Erythroblast (primary cell): ENCODE measurements around the gene TNFAIP8L1.

Experiments
- DNase-seq, 2 experiments: peaks; one replicate each; lab custom pipeline; 2025; lab: John Stamatoyannopoulos, UW
- GATA1 ChIP-seq: IDR thresholded peaks from 2 replicates; pipeline ENCODE4 v1.6.1; 2011; ENCODE audit warnings: low read depth, mild to moderate bottlenecking, control low read depth, low read length, moderate library complexity
- POLR2A ChIP-seq: IDR thresholded peaks from 2 replicates; pipeline ENCODE4 v1.6.1; 2011; ENCODE audit warnings: mild to moderate bottlenecking, low read length

The TNFAIP8L1 gene

DNA sequence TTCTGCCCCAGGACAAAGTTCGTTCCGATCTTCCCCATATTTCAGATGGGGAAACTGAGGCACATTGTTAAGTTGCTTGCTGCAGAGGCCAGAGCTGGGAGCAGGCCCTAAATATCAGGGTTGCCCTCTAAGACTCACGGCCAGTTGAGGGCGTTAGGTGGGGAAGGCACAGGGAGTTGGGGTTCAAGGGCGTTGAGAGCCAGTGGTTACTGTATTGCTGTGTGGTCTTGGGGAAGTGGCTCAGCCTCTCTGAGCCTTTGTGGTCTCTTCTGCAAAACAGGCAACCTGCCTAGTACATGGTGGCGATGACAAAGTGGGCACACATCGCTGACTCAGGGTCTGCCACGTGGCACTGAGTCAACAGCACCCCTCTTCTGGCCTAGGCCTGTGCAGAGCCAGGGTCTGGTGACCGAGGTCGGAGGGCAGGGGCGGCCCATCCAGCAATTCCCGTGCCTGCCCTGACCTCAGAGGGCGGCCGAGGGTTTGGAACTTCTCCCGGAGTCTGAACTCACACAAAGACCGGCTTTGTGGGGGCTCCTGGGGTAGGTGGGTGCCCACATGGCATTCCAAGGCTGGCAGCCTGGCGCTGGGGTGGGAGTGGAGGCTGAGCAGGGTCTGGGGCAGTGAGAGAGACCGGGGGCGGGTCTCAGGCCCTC is 10.2 kb downstream of the TNFAIP8L1 start:
- no peak for DNase-seq
- TF ChIP-seq GATA1 (no peak), POLR2A (no peak)

- no peak for TF ChIP-seq POLR2A
- no peak for TF ChIP-seq GATA1
- no peak for DNase-seq
Measured at GRCh38 chr19:4650159-4650558, 10.8 kb downstream of the TNFAIP8L1 start.

GRCh38 chr19:4652075-4652474 is 12.8 kb downstream of the TNFAIP8L1 start:
- TF ChIP-seq GATA1 (no peak), POLR2A (no peak)
- DNase-seq = no peak

DNA sequence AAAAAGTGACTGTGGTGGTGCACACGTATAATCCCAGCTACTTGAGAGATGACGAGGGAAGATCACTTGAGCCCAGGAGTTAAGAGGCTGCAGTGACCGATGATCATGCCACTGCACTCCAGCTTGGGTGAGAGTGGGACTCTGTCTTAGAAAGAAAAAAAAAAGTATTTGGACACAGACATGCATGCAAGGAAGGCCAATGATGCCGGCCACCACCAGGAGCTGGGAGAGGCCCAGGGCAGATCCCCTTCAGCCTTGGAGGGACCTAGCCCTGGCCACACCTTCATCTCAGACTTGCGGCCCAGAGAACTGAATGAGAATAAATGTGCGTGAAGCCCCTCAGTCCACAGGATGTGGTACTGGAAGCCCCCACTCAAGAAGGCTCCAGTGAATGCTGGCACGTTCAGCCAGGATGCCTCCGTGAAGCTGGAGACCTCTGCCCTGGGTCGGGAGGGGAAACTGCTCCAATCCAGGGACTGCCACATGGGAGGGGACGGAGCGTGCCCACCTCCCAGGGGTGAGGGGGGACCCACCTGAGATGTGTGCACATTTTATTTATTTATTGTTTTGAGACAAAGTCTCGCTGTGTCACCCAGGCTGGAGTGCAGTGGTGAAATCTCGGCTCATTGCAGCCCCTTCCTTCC is 14.6 kb downstream of the TNFAIP8L1 start:
- TF ChIP-seq GATA1 (no peak), POLR2A (no peak)
- DNase-seq = no peak

- TF ChIP-seq GATA1 = no peak
- TF ChIP-seq POLR2A = no peak
Measured at GRCh38 chr19:4654437-4655361, 15.4 kb downstream of the TNFAIP8L1 start.

DNA sequence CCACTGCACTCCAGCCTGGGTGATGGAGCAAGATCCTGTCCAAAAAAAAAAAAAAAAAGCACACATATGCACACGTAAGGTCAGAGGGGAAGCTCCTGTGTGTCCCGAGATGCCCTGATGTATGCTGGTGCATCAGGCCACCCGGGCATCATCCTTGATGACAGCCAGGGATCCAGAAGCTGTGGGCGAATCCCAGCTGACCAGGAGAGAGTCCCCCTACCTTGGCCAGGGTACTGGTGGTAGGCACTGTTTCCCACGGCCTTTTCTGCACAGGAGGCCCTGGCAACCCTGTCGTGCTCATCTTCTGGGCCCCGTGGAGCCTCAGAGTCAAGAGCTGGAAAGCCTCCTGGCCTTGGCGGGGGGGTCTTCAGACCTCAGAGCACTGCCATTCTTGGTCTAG is 16.8 kb downstream of the TNFAIP8L1 start:
- TF ChIP-seq POLR2A (no peak), GATA1 (no peak)
- no peak for DNase-seq

More at GRCh38 chr19:4654437-4655361, 15.4 kb downstream of the TNFAIP8L1 start:
- no peak for DNase-seq

- no peak for DNase-seq
- TF ChIP-seq GATA1 (no peak), POLR2A (no peak)
Measured at GRCh38 chr19:4657262-4657661, 17.9 kb downstream of the TNFAIP8L1 start.

DNA sequence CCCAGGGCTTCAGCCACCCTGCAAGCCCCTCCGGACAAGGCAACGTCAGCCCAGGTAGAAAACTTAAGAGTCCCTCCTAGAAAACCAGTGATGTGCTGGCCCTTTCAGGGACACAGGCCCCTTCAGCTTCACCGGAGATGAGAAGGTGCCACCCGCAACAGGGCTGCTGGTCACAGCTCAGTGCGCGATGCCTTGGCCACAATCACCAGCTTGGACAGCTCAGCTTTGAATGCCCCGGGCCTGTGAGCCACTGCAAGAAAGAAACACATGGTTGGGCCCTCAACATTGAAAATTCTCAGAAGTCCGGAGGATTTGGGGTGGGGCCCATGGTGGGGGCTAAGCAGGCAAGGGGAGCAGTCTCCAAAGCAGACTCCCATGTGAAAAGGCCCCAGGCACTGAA is 18.5 kb downstream of the TNFAIP8L1 start:
- DNase-seq = no peak
- no peak for TF ChIP-seq GATA1
- TF ChIP-seq POLR2A = no peak

DNA sequence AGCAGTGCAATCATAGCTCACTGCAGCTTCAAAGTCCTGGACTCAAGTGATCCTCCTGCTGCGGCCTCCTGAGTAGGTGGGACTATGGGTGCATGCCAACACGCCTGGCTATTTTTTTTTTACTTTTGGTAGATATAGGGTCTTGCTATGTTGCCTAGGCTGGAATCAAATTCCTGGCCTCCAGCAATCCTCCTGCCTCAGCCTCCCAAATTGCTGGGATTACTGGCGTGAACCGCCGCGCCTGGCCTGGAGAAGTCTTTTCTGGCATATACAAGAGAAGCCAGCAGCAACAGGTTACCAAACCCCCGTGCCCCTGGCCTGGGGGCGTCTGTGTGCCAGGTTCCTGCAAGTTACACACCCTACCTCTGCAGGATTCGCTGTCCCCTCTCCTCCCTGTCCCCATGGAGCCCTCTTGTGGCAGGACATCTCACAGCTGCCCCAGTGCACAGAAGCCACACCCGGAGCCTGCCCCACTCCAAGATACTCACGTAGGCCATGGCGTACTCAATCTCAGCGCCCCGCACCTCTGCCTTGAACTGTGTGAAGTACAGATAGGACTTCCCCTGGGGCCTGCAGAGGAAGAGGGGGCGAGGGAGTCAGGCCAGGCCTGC is 21.0 kb downstream of the TNFAIP8L1 start:
- DNase-seq = peak; percentile 66 to 71
- no peak for TF ChIP-seq GATA1
- no peak for TF ChIP-seq POLR2A

GRCh38 chr19:4660993-4661392 is 21.7 kb downstream of the TNFAIP8L1 start:
- TF ChIP-seq GATA1 (no peak), POLR2A (no peak)
- no peak for DNase-seq

- no peak for DNase-seq
- TF ChIP-seq GATA1 (no peak), POLR2A (no peak)
Measured at GRCh38 chr19:4662020-4662695, 22.8 kb downstream of the TNFAIP8L1 start.

GRCh38 chr19:4662812-4663211 is 23.5 kb downstream of the TNFAIP8L1 start:
- no peak for TF ChIP-seq POLR2A
- TF ChIP-seq GATA1 = no peak
- DNase-seq = no peak

- DNase-seq = no peak
- TF ChIP-seq POLR2A = no peak
- no peak for TF ChIP-seq GATA1
Measured at GRCh38 chr19:4664642-4665041, 25.3 kb downstream of the TNFAIP8L1 start.

DNA sequence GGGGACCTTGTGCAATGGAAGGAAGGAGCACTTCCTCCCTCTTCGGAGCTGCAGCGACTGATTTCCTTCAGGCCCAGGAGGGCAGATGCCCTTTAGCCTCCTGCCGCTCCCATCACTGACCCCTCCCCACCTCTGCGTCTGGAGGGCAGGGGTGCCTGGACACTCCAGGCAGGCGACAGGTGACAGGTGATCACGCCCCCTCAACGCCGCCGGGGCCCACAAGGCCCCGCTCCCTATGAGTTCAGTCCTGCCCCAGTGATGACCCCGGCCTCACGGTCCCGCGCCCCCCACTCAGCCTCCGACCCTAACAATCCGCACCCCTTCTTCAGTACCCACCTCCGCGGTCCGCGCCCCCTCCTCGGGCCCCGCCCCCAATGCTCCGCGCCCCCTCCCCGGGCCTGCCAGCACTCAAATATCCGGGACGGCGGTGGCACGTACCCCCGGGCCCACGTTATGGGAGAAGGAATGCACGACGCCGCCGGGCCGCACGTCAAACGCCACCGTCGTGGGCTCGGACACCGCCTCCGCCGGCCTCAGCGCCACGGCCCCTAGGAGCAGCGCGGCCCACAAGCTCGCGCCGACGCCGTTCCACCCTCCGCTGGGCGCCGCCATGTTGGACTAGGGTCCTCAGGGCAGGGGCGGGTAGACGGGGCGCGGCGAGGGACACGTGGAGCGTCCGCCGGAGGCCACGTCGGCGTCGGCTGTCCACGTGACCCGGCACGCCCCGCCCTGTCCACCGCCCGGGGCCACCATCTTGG is 30.6 kb downstream of the TNFAIP8L1 start, which contains the start of gene MYDGF:
Gene MYDGF (minus strand): TSS at position 620 of the 758 bp plus-strand sequence. CDS start 8 bp downstream, at position 612.
- DNase-seq = peak; percentile 93 to 95
- TF ChIP-seq POLR2A (peak; percentile 35), GATA1 (no peak)
